ES-I3 (cell line): ENCODE measurements around the gene AGXT.

Experiments used
- H3K36me3 ChIP-seq: 2 replicates; pipeline ENCODE4 v1.6.1; 2013; ENCODE audit warnings: mild to moderate bottlenecking, low read length, control low read depth, moderate library complexity; ENCODE audit not compliant: insufficient read depth
- H3K4me1 ChIP-seq: 2 replicates; pipeline ENCODE4 v1.6.1; 2013; ENCODE audit warnings: mild to moderate bottlenecking, control low read depth, low read length; ENCODE audit not compliant: insufficient read depth
- H3K9ac ChIP-seq: 2 replicates; pipeline ENCODE4 v1.6.1; 2013; ENCODE audit warnings: low read depth, mild to moderate bottlenecking, low read length, moderate library complexity
- H3K9me3 ChIP-seq: 2 replicates; pipeline ENCODE4 v1.6.1; 2013; ENCODE audit warnings: mild to moderate bottlenecking, low read length, moderate library complexity; ENCODE audit not compliant: control insufficient read depth, insufficient read depth

The AGXT gene

DNA sequence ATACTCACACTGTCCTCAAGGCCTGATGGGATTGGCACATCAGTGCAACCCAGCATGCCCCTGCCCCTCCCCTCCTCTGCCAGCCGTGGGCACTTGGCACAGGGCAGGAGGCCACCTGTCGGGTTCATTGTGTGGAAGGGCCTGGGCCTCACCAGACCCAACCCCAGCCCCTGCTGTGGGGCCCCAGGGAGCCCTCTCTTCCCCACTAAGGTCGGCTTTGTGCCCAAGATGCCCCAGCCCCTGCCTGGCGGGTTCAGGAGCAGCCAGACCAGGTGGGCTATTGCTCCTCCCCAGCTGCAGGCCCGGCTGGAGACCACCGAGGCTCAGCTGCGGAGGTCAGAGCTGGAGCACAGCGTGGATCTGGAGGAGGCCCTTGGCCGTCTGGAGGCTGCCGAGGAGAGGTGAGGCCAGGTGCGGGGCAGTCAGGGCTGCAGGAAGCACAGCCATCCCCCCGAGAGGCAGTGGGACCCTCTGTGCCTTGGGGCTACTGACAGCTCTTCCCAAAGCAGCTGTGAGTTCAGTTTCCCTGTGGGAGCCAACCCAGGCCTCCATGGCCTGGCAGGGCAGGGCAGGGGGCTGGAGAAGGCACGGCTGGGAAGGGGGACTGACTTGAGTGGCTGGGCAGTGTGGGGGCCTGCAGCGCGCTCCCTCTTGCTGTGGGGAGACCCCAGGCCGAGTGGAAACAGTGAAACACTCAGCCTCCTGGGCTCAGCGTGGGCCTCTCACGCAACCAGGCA, 53.8 kb downstream of the AGXT start:
- Histone ChIP-seq H3K9me3 (no peaks in the 10 kb centered on the region), H3K4me1 (no peaks in the 10 kb centered on the region; the same call in 1 of the 2 replicates), H3K9ac (no peak overlapping the region), H3K36me3 (no peaks in the 10 kb centered on the region)

DNA sequence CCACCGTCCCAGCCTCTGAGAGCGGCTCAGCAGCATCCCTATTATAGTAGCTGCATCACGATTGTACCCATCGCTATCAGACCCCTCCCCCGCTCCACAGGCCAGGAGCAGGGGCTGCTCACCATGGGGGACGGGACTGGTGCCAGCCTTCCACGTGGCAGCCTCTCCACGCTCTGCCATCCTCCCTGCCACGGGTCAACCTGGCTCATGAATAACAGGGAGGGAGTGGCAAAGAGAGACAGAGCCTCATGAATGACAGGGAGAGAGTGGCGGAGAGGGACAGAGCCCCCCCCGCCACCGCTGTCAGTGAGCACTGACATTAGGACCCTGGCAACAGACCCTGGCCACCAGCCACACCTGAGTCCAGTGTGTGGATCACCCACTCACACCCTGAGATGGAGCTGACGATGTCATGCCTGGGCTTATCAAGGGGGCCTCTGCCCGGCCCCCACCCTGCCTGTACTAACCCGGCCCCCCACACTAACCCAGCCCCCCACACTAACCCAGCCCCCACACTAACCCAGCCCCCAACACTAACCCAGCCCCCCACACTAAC, 54.4 kb downstream of the AGXT start:
- Histone ChIP-seq H3K9ac (no peak overlapping the region), H3K9me3 (no peaks in the 10 kb centered on the region), H3K36me3 (no peaks in the 10 kb centered on the region), H3K4me1 (no peaks in the 10 kb centered on the region; the same call in 1 of the 2 replicates)

DNA sequence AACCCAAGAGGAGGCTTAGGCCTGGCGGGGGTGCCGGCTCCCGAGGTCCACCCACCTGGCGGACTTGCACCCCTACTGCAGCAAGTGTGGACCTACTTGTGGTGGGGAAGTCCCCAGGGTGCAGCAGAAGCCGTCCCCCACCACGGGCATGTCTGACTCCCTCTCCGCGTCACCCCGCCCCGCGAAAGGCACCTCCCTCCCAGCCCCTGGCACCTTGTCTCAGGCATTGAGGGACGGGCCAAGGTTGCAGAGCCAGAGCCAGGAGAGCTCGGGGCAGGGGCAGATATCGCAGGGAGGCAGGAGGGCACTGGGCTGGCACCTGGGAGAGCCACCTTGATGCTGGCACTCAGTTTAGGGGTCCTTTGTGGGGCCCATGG, 56.6 kb downstream of the AGXT start:
- Histone ChIP-seq H3K9ac (no peak overlapping the region), H3K4me1 (no peaks in the 10 kb centered on the region; the same call in 1 of the 2 replicates), H3K9me3 (no peaks in the 10 kb centered on the region)

DNA sequence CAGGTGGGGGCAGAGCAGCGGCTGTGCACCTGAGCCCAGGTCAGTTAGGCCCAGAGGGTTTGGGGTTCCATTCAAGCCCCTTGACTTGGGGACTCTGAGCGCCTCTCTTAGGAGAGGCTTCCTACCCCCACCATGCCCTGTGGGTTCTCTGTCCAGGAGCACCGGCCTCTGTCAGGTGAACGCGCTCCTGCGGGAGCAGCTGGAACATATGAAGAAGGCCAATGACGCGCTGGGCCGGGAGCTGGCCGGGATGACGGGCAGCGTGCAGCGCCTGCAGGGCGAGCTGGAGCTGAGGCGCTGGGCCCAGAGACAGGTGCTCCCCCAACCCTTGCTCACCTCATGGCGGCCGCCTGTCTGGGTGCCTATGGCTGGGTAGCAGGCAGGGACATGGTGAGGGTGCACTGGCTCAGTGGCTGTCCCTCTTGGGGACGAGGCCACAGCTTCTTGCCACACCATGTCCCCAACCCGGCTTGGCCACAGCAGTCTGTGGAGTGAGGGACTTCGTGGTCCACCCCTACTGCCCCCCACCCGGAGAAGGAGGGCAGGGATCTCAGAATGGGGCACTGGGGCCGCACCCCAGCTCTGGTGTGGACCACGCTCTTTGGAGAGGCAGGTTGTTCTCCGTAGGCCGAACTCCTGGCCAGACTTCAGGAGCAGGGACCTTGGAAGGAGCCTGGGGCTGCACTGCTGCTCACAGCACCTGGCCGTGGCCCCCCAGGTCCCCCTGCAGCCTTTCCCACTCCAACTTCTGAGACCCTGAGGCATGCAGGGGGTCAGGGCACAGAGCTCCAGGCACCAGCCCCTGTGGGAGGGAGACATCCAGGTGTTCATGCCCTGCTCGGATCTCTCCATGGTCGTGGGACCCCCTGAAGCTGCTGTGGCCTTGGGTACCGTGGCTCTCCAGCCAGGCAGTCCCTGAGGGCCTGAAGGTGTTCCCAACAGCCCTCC, 57.2 kb downstream of the AGXT start:
- H3K36me3 ChIP-seq: no peaks in the 10 kb centered on the region
- H3K9me3 ChIP-seq: no peaks in the 10 kb centered on the region
- no peaks in the 10 kb centered on the region; the same call in 1 of the 2 replicates for H3K4me1 ChIP-seq
- H3K9ac ChIP-seq: no peak overlapping the region

More for the DNA sequence above, 56.6 kb downstream of the AGXT start:
- no peaks in the 10 kb centered on the region for H3K36me3 ChIP-seq

DNA sequence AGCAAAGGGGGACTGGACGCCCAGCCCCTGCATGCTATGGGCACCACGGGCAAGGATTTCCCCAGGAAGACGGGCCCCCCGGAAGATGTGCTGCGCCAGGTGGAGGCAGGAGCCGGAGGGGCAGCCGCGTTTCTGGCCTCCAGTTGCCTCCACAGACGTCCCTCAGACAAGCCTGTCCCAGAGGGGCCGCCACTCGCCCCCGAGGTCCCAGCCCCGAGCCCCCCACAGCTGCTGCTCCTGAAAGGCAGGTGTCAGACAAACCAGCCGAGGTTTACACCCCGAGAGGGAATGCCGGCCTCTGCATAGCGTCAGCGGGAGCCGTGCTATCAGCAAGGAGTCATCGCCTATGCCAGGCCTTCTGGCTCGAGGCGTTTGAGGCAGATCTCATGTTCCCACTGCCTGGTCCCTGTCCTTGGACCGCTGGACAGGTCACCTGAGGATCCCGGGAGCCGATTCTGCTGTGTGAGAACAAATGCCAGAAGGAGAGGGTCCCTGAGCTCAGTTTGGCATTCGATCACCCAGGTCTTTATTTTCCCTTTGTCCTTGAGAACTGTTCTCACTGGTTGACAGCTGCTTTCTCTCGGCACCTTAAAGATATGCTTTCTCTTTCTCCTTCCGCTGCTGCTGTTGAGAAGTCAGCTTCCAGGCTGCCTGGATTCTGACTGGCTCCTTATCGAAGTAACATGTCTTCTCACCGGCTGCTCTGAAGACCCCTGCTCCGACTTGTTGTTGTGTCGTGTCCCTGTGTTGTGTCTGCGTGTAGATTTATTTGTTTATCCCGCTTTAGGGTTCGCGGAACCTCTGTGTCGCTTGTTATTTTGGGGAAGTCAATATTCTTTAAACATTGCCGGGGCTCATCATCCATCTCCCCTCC, 58.1 kb downstream of the AGXT start:
- Histone ChIP-seq H3K36me3 (no peaks in the 10 kb centered on the region), H3K4me1 (no peaks in the 10 kb centered on the region; the same call in 1 of the 2 replicates), H3K9me3 (no peaks in the 10 kb centered on the region), H3K9ac (no peak overlapping the region)

DNA sequence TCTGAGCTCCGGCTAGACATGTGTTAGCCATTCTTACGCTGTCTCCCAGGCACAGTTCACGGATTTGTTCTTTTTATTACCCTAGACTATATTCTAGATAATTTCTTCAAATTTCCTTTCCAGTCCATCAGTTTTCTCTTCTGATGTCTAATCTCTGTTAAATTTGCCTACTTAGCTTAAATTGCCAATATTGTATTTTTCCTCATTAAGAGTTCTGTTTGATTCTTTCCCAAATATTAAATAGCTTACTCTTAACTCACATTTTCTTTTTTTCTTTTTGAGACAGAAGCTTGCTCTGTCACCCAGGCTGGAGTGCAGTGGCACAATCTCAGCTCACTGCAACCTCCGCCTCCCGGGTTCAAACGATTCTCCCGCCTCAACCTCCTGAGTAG, 58.8 kb downstream of the AGXT start:
- no peaks in the 10 kb centered on the region for H3K36me3 ChIP-seq
- no peak overlapping the region for H3K9ac ChIP-seq
- H3K4me1 ChIP-seq: no peaks in the 10 kb centered on the region; the same call in 1 of the 2 replicates
- H3K9me3 ChIP-seq: no peaks in the 10 kb centered on the region

DNA sequence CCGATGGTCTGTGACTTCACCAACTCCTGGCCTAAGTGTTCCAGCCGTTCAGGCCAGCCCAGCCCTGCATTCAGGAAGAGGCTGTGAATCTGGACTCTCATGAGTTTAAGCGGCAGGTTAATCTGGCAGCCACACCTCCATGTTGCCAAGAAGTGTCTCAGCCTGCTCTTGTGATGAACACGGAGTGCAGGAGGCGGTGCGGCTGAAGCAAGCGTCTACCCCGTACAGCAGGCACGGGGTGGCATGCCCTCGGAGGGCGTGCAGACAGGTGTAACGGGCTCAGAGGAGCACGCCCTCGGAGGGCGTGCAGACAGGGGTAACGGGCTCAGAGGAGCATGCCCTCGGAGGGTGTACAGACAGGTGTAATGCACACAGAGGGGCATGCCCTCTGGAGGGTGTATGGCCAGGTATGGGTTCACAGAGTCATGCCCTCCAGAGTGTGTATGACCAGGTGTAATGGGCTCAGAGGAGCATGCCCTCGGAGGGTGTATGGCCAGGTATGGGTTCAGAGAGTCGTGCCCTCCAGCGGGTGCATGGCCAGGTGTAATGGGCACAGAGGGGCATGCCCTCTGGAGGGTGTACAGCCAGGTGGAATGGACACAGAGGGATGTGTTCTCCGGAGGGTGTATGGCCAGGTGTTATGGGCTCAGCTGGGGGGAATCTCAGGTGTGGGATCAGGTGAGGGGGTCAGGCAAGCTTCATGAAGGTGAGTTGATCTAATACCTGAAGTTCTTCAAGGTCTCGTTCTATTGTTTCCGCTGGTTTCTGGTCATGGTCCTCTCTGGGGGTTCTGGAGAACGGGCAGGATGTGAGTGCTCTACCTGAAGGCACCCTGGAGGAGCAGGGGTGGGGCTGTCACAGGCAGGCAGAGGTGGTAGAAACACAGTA, 60.1 kb downstream of the AGXT start:
- H3K9ac ChIP-seq: no peak overlapping the region
- no peaks in the 10 kb centered on the region for H3K4me1 ChIP-seq
- no peaks in the 10 kb centered on the region for H3K9me3 ChIP-seq
- no peaks in the 10 kb centered on the region for H3K36me3 ChIP-seq

DNA sequence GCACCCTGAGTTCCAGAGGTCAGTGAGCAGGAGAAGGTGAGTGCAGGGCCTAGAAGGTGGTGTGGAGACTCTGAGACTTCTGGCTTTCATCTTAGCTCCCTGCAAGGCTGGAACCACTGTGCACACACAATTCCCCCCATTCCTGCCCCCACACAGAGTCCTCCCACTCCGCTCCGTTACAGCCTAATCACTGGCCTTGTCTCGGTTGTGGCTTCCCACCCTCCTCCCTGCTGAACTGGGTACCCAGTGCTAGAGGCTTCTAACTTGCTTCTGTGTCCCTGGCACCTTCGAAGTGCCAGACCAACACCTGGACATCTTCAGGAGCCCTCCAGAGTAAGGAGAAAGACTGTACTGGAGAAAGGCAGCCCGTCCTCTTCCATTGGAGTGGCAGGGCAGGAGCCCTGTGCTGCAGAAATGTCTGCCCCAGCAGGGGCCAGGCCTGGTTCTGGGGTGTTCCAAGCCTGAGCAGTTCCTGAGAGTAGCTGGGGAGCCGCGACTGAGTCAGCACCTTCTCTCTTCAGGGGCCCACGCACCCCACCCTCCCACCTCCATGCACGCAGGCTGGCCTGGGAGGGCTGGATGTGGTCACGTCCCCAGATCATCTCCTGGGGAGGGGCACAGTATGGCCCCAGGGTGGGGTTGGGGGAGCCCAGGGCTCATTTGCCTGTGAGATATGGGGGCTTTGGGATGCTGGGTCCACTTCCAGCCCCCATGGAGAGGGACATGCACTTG, 60.9 kb downstream of the AGXT start:
- H3K36me3 ChIP-seq: no peaks in the 10 kb centered on the region
- H3K9me3 ChIP-seq: no peaks in the 10 kb centered on the region
- no peaks in the 10 kb centered on the region for H3K4me1 ChIP-seq
- no peak overlapping the region for H3K9ac ChIP-seq
